HL-60 (cell line): ENCODE data around the gene SLC28A1.

Experiments
- DNase-seq, 2 experiments: peaks; one replicate each; pipeline ENCODE4 v3.0.0-alpha.2; 2010 to 2020; ENCODE audit warnings: low read depth in 1 of 2, low spot score in 1 of 2
- H3K27ac ChIP-seq: fragments of 250-450 bp; sonication (Bioruptor Pico); replicated peaks from 2 replicates; pipeline ENCODE4 v1.5.1; 2020; ENCODE audit warnings: mild to moderate bottlenecking, moderate library complexity
- H3K27me3 ChIP-seq: fragments of 250-450 bp; sonication (Bioruptor Pico); 2 replicates; pipeline ENCODE4 v1.5.1; 2021; ENCODE audit warnings: mild to moderate bottlenecking, moderate library complexity; ENCODE audit not compliant: insufficient read depth, poor library complexity, severe bottlenecking
- H3K4me3 ChIP-seq: replicated peaks from 2 replicates; pipeline ENCODE4 v1.5.1; 2011; ENCODE audit warnings: mild to moderate bottlenecking, control low read depth, low read length; ENCODE audit not compliant: insufficient read depth
- CTCF ChIP-seq: IDR thresholded peaks from one replicate; pipeline ENCODE4 v1.5.1; 2011; ENCODE audit warnings: low read length, control low read depth, inconsistent platforms; ENCODE audit not compliant: insufficient read depth
- GABPA ChIP-seq: IDR thresholded peaks from 2 replicates; pipeline ENCODE4 v1.6.1; 2012; ENCODE audit warnings: low read depth
- POLR2AphosphoS5 ChIP-seq: IDR thresholded peaks from 2 replicates; pipeline ENCODE4 v1.6.1; 2012; ENCODE audit warnings: low read depth
- REST ChIP-seq: IDR thresholded peaks from 2 replicates; pipeline ENCODE4 v1.6.1; 2012; ENCODE audit warnings: low read depth; ENCODE audit not compliant: insufficient replicate concordance
- SPI1 ChIP-seq: IDR thresholded peaks from 2 replicates; pipeline ENCODE4 v1.6.1; 2012; ENCODE audit warnings: low read depth, mild to moderate bottlenecking, borderline replicate concordance

SLC28A1 gene

GRCh38 chr15:84904419-84904818 is 20.0 kb downstream of the SLC28A1 start:
- H3K27me3 ChIP-seq = no peaks in the 10 kb centered on the region
- TF ChIP-seq SPI1 = no peak
- TF ChIP-seq REST = no peak
- no peak for TF ChIP-seq CTCF
- TF ChIP-seq GABPA = no peak
- TF ChIP-seq POLR2AphosphoS5 = no peak
- no peak for DNase-seq

GRCh38 chr15:84905016-84905916 is 20.8 kb downstream of the SLC28A1 start:
- Histone ChIP-seq H3K27ac (no peak overlapping the region), H3K4me3 (no peak overlapping the region), H3K27me3 (no peaks in the 10 kb centered on the region)
- TF ChIP-seq SPI1 = no peak
- no peak for TF ChIP-seq REST
- TF ChIP-seq POLR2AphosphoS5 = no peak
- no peak for TF ChIP-seq CTCF
- no peak for TF ChIP-seq GABPA
- no peak for DNase-seq

More at GRCh38 chr15:84904419-84904818, 20.0 kb downstream of the SLC28A1 start:
- no peak overlapping the region for H3K27ac ChIP-seq
- H3K4me3 ChIP-seq = no peak overlapping the region

GRCh38 chr15:84907731-84908130 is 23.3 kb downstream of the SLC28A1 start:
- no peak for TF ChIP-seq REST
- no peak for TF ChIP-seq POLR2AphosphoS5
- no peak for TF ChIP-seq SPI1

More at GRCh38 chr15:84907731-84908130, 23.3 kb downstream of the SLC28A1 start:
- H3K27me3 ChIP-seq = no peaks in the 10 kb centered on the region
- no peak for DNase-seq
- H3K27ac ChIP-seq = no peak overlapping the region
- no peak overlapping the region for H3K4me3 ChIP-seq
